Thyroid gland (tissue), 4 donors: ENCODE measurements around the gene NT5DC2.

Experiments used
- CTCF ChIP-seq, 6 experiments: fragments of 200-600 bp in 3 of 6; fragments of 450-650 bp in 3 of 6; sonication (generic) in 3 of 6; IDR thresholded peaks; one replicate each; pipeline ENCODE4 v1.5.1; 2016 to 2019; ENCODE audit warnings: antibody characterized with exemption in 6 of 6, mild to moderate bottlenecking in 2 of 6, inconsistent platforms in 1 of 6, moderate library complexity in 1 of 6
- POLR2A ChIP-seq, 2 donors: fragments of 450-650 bp; IDR thresholded peaks; one replicate each; pipeline ENCODE4 v1.6.1; 2017; ENCODE audit warnings: antibody characterized with exemption in 2 of 2, mild to moderate bottlenecking in 2 of 2, moderate library complexity in 1 of 2

- no peak for TF ChIP-seq CTCF (IDR thresholded peaks at IDR 0.05)
- no peak for TF ChIP-seq POLR2A (IDR thresholded peaks at IDR 0.05)
Measured at GRCh38 chr3:52480768-52481715, 52.6 kb downstream of the NT5DC2 start.
